Thymus (tissue), 11 donors: Measurements from ENCODE around the gene PAPPA2. TPM values are rescaled to one million over a fixed set of nuclear protein-coding genes. Genes with fewer than 3 reads are reported as not detected.

Experiments
- DNase-seq, 9 donors: peaks; one replicate each; pipeline ENCODE4 v3.0.0-alpha.2; 2013; ENCODE audit warnings: low spot score in 9 of 9, low read depth in 6 of 9, missing footprints in 1 of 9
- H3K27ac ChIP-seq, 2 donors: one replicate each; pipeline ENCODE4 v1.5.1; 2013; ENCODE audit warnings: control low read depth in 1 of 2, low read depth in 1 of 2, low read length in 1 of 2, mild to moderate bottlenecking in 1 of 2, moderate library complexity in 1 of 2
- H3K27me3 ChIP-seq, 2 donors: one replicate each; pipeline ENCODE4 v1.5.1; 2013; ENCODE audit warnings: low read length in 1 of 2; ENCODE audit not compliant: control insufficient read depth in 2 of 2, insufficient read depth in 1 of 2
- H3K36me3 ChIP-seq, 2 donors: one replicate each; pipeline ENCODE4 v1.5.1; 2013; ENCODE audit warnings: low read length in 1 of 2, mild to moderate bottlenecking in 1 of 2, moderate library complexity in 1 of 2; ENCODE audit not compliant: control insufficient read depth in 2 of 2, insufficient read depth in 2 of 2
- H3K4me1 ChIP-seq, 2 donors: one replicate each; pipeline ENCODE4 v1.5.1; 2013; ENCODE audit warnings: low read length in 2 of 2; ENCODE audit not compliant: control insufficient read depth in 2 of 2, insufficient read depth in 2 of 2
- H3K4me3 ChIP-seq, 2 donors: one replicate each; pipeline ENCODE4 v1.5.1; 2013; ENCODE audit warnings: low read length in 2 of 2, control low read depth in 1 of 2, mild to moderate bottlenecking in 1 of 2
- H3K9me3 ChIP-seq, 2 donors: one replicate each; pipeline ENCODE4 v1.5.1; 2013; ENCODE audit warnings: low read length in 1 of 2, mild to moderate bottlenecking in 1 of 2; ENCODE audit not compliant: control insufficient read depth in 2 of 2, insufficient read depth in 1 of 2
- WGBS: extraction: QIAGEN DNeasy Blood & Tissue Kit; methylation state at CpG from one replicate; pipeline ENCODE4 v1.1.7; 2013; 5-methylcytosine and 5-hydroxymethylcytosine counted together
- polyA plus RNA-seq: library from polyadenylated mRNA; stranded (reverse); fragments of 200-250 nt; gene quantifications from one replicate; pipeline ENCODE4 v1.2.3, GENCODE V29; 2013
- total RNA-seq: library from RNA; stranded (reverse); fragments of 120-200 nt; gene quantifications from one replicate; pipeline ENCODE4 v1.2.4, GENCODE V29; 2013
- donor health status: healthy.

The PAPPA2 gene
- total and polyA plus RNA-seq, 2 donors: 0.02 to 0.28 TPM

GRCh38 chr1:176768532-176768931 is 305.6 kb downstream of the PAPPA2 start:
- Histone ChIP-seq H3K27me3 (no peaks in the 10 kb centered on the region), H3K36me3 (no peaks in the 10 kb centered on the region), H3K27ac (no peak overlapping the region), H3K4me1 (no peaks in the 10 kb centered on the region), H3K4me3 (no peak overlapping the region), H3K9me3 (no peaks in the 10 kb centered on the region)
- 87% methylated on average over 4 of the region's 4 CpGs for WGBS
- DNase-seq: no peak

GRCh38 chr1:176770066-176770465 is 307.1 kb downstream of the PAPPA2 start:
- H3K36me3 ChIP-seq: no peaks in the 10 kb centered on the region
- 89% methylated on average over 2 of the region's 2 CpGs for WGBS
- no peak overlapping the region for H3K4me3 ChIP-seq
- no peaks in the 10 kb centered on the region for H3K27me3 ChIP-seq
- DNase-seq: no peak
- no peak overlapping the region for H3K27ac ChIP-seq
- no peaks in the 10 kb centered on the region for H3K9me3 ChIP-seq
- no peaks in the 10 kb centered on the region for H3K4me1 ChIP-seq

GRCh38 chr1:176773038-176773437 is 310.1 kb downstream of the PAPPA2 start:
- no peak overlapping the region for H3K4me3 ChIP-seq
- WGBS: 57% methylated on average over 4 of the region's 4 CpGs
- H3K4me1 ChIP-seq: no peaks in the 10 kb centered on the region
- DNase-seq: no peak
- no peaks in the 10 kb centered on the region for H3K36me3 ChIP-seq
- no peak overlapping the region for H3K27ac ChIP-seq
- H3K27me3 ChIP-seq: no peaks in the 10 kb centered on the region
- no peaks in the 10 kb centered on the region for H3K9me3 ChIP-seq

- no peak overlapping the region for H3K4me3 ChIP-seq
- no peaks in the 10 kb centered on the region for H3K27me3 ChIP-seq
- H3K36me3 ChIP-seq: no peaks in the 10 kb centered on the region
- no peaks in the 10 kb centered on the region for H3K4me1 ChIP-seq
- no peaks in the 10 kb centered on the region for H3K9me3 ChIP-seq
- no peak for DNase-seq
- H3K27ac ChIP-seq: no peak overlapping the region
- WGBS: 87% methylated on average over 4 of the region's 4 CpGs
Observed at GRCh38 chr1:176774224-176774623, 311.2 kb downstream of the PAPPA2 start.

GRCh38 chr1:176775378-176775777 is 312.4 kb downstream of the PAPPA2 start:
- Histone ChIP-seq H3K4me3 (no peak overlapping the region), H3K27me3 (no peaks in the 10 kb centered on the region), H3K9me3 (no peaks in the 10 kb centered on the region), H3K27ac (no peak overlapping the region), H3K36me3 (no peaks in the 10 kb centered on the region), H3K4me1 (no peaks in the 10 kb centered on the region)
- no peak for DNase-seq
- 85% methylated on average over 3 of the region's 3 CpGs for WGBS

- 83% methylated on average over 3 of the region's 3 CpGs for WGBS
Observed at GRCh38 chr1:176775996-176776395, 313.0 kb downstream of the PAPPA2 start.

GRCh38 chr1:176778056-176778455 is 315.1 kb downstream of the PAPPA2 start:
- Histone ChIP-seq H3K27me3 (no peaks in the 10 kb centered on the region), H3K9me3 (no peaks in the 10 kb centered on the region), H3K4me3 (no peak overlapping the region), H3K4me1 (no peaks in the 10 kb centered on the region), H3K27ac (no peak overlapping the region), H3K36me3 (no peaks in the 10 kb centered on the region)
- DNase-seq: no peak
- 49% methylated on average over 1 of the region's 1 CpG for WGBS

More at GRCh38 chr1:176775996-176776395, 313.0 kb downstream of the PAPPA2 start:
- H3K4me1 ChIP-seq: no peaks in the 10 kb centered on the region
- H3K36me3 ChIP-seq: no peaks in the 10 kb centered on the region
- no peak for DNase-seq
- H3K9me3 ChIP-seq: no peaks in the 10 kb centered on the region
- no peaks in the 10 kb centered on the region for H3K27me3 ChIP-seq
- H3K4me3 ChIP-seq: no peak overlapping the region
- no peak overlapping the region for H3K27ac ChIP-seq

GRCh38 chr1:176779992-176780328 is 317.0 kb downstream of the PAPPA2 start:
- H3K36me3 ChIP-seq: no peaks in the 10 kb centered on the region
- H3K27ac ChIP-seq: no peak overlapping the region
- no peaks in the 10 kb centered on the region for H3K9me3 ChIP-seq
- no peaks in the 10 kb centered on the region for H3K4me1 ChIP-seq
- 54% methylated on average over 1 of the region's 1 CpG for WGBS
- H3K4me3 ChIP-seq: no peak overlapping the region
- no peak for DNase-seq
- H3K27me3 ChIP-seq: no peaks in the 10 kb centered on the region

GRCh38 chr1:176783309-176783708 is 320.3 kb downstream of the PAPPA2 start:
- H3K36me3 ChIP-seq: no peaks in the 10 kb centered on the region
- H3K9me3 ChIP-seq: no peaks in the 10 kb centered on the region
- H3K27ac ChIP-seq: no peak overlapping the region
- H3K4me1 ChIP-seq: no peaks in the 10 kb centered on the region
- no peak for DNase-seq
- no peak overlapping the region for H3K4me3 ChIP-seq
- 95% methylated on average over 5 of the region's 5 CpGs for WGBS
- H3K27me3 ChIP-seq: no peaks in the 10 kb centered on the region

GRCh38 chr1:176785056-176785455 is 322.1 kb downstream of the PAPPA2 start:
- Histone ChIP-seq H3K9me3 (no peaks in the 10 kb centered on the region), H3K36me3 (no peaks in the 10 kb centered on the region), H3K27me3 (no peaks in the 10 kb centered on the region), H3K4me1 (no peaks in the 10 kb centered on the region), H3K27ac (no peak overlapping the region), H3K4me3 (no peak overlapping the region)
- no peak for DNase-seq
- 88% methylated on average over 6 of the region's 6 CpGs for WGBS
